Left cardiac atrium (tissue), 2 donors: Measurements from ENCODE around the gene BPIFB6. TPM values are rescaled to one million over a fixed set of nuclear protein-coding genes. Genes with fewer than 3 reads are reported as not detected.

Source experiments
- total RNA-seq, 2 donors: library from RNA; stranded (reverse); fragmentation: NEBNext Ultra II Directional; extraction: Animal tissue kit (Norgen Biotek cat#: 25700); gene quantifications; one replicate each; pipeline ENCODE4 v1.2.1, GENCODE V29; 2021
- donor health status: DM: no; HTN: yes; CAD: no; lungs with severe emphysema.
- donor health status: DM: yes; HTN: yes; CAD: no.

BPIFB6 gene
- total RNA-seq, 2 donors from 2014 or later: not detected

Other genes starting within 250 kb of the BPIFB6 start
- 10 to 100 TPM; 76.8 to 93.2 TPM for gene MAPRE1, start 211.7 kb upstream of the BPIFB6 start, total RNA-seq
- under 1 TPM in 1 of 2 donors, not detected in 1; 0.18 TPM for gene EFCAB8, start 172.7 kb upstream of the BPIFB6 start, total RNA-seq
- not detected for gene SUN5, start 27.2 kb upstream of the BPIFB6 start, total RNA-seq
- not detected for gene BPIFB2, start 23.9 kb upstream of the BPIFB6 start, total RNA-seq
- not detected for gene BPIFB3, start 22.3 kb downstream of the BPIFB6 start, total RNA-seq
- gene BPIFB4, start 48.0 kb downstream of the BPIFB6 start, total RNA-seq: not detected
- not detected for gene BPIFA2, start 136.5 kb downstream of the BPIFB6 start, total RNA-seq
- gene BPIFA3, start 185.7 kb downstream of the BPIFB6 start, total RNA-seq: not detected
- not detected for gene BPIFA1, start 204.3 kb downstream of the BPIFB6 start, total RNA-seq